ENCODE measurements around the gene PLAAT1.

PLAAT1 gene

GRCh38 chr3:193250492-193250891, 9.5 kb downstream of the PLAAT1 start:
- no peak for DNase-seq (ENCODE audit: low read depth)
- no peak overlapping the region for H3K4me3 ChIP-seq (ENCODE audit: low read length)
- TF ChIP-seq CTCF (conservative IDR thresholded peaks at IDR 0.05; ENCODE audit: low read length): no peak

- TF ChIP-seq CTCF (conservative IDR thresholded peaks at IDR 0.05; ENCODE audit: low read length): no peak
- no peak for DNase-seq (ENCODE audit: low read depth)
- H3K4me3 ChIP-seq (ENCODE audit: low read length): no peak overlapping the region
Measured at GRCh38 chr3:193253986-193254660, 13.1 kb downstream of the PLAAT1 start.

GRCh38 chr3:193261970-193262369, 20.9 kb downstream of the PLAAT1 start:
- H3K4me3 ChIP-seq (ENCODE audit: low read length): no peak overlapping the region
- TF ChIP-seq CTCF (conservative IDR thresholded peaks at IDR 0.05; ENCODE audit: low read length): no peak
- no peak for DNase-seq (ENCODE audit: low read depth)

- H3K4me3 ChIP-seq (ENCODE audit: low read length): no peak overlapping the region
- no peak for TF ChIP-seq CTCF (conservative IDR thresholded peaks at IDR 0.05; ENCODE audit: low read length)
- DNase-seq (ENCODE audit: low read depth): no peak
Measured at GRCh38 chr3:193262707-193263106, 21.7 kb downstream of the PLAAT1 start.

- H3K4me3 ChIP-seq (ENCODE audit: low read length): no peak overlapping the region
- DNase-seq (ENCODE audit: low read depth): no peak
- TF ChIP-seq CTCF (conservative IDR thresholded peaks at IDR 0.05; ENCODE audit: low read length): no peak
Measured at GRCh38 chr3:193269343-193270028, 28.5 kb downstream of the PLAAT1 start.

GRCh38 chr3:193270451-193270850, 29.4 kb downstream of the PLAAT1 start:
- TF ChIP-seq CTCF (conservative IDR thresholded peaks at IDR 0.05; ENCODE audit: low read length): no peak
- DNase-seq (ENCODE audit: low read depth): no peak
- H3K4me3 ChIP-seq (ENCODE audit: low read length): no peak overlapping the region
